Measurements from ENCODE around the gene IFI27L1.

IFI27L1 gene

DNA sequence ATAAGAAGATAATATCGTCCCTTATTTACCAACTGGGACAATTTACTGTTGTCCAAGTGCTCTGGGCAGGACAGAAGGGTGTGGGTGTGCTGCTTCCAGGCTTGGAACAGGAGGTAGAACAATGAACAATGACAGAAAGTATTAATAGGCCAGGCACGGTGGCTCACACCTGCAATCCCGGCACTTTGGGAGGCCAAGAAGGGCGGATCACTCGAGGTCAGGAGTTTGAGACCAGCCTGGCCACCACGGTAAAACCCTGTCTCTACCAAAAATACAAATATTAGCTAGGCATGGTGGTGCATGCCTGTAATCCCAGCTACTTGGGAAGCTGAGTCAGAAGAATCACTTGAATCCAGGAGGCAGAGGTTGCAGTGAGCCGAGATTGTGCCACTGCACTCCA, 32.0 kb downstream of the IFI27L1 start:
- Mint-ChIP-seq H3K4me1 (peaks cover 4% of the 10 kb centered on the region), H3K27me3 (peaks cover 41% of the 10 kb centered on the region), H3K4me3 (no peak overlapping the region), H3K27ac (no peak overlapping the region), H3K9me3 (no peaks in the 10 kb centered on the region)
- no peak for ATAC-seq
- DNase-seq, result no peak

DNA sequence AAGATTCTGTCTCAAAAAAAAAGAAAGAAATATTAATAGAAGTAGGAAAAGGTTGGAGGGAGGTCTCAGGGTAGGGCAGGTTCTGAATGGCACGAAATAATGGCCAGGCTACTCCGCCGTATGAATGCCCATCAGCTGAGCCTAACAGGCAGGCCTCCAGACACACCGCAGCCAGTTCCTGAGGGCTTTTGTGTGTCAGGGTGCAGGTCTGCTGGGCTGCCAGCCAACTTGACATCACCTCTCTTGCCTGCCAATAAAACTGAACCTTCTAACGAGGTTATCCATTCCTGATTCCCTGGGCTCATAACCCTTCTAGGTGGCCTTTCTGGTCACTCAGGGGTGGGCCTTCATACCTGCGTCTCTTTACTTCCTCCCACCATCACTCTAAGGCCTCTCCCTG, 32.4 kb downstream of the IFI27L1 start:
- Mint-ChIP-seq H3K27me3 (peaks cover 44% of the 10 kb centered on the region), H3K27ac (no peak overlapping the region), H3K4me3 (no peak overlapping the region), H3K9me3 (no peaks in the 10 kb centered on the region), H3K4me1 (peaks cover 7% of the 10 kb centered on the region)
- ATAC-seq, result no peak
- no peak for DNase-seq

DNA sequence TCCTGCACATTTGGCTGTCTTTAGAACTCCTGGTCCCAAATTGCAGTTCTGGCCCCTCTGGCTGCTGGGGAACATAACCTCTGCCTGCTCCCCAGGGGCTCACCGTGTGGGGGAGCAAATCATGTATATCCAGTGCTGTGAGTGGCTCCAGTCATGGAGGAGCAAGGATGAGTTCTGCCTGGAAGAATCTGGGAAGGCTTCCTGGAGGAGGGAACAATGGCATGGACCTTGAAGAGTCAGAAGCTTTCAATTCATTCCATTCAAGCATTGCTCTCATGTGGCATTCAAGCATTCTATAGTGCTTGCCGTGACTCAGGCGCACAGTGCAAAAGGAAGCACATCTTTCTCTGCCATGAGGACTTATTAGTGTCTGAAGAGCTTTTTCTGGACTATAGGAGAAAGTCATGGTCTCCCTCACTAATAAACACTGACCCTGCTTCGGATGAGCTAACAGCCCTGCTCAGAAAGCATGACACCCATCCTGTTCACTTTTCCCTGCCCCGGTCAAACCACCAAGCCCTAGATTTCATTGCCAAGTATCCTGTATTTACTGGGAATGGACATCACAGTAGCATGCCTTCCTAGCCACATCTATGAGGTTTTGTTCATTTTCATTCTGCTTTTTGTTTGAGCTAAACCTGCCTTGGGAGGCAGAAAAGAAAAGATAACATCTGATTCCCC, 32.9 kb downstream of the IFI27L1 start:
- no peak for ATAC-seq
- Mint-ChIP-seq H3K27me3 (peaks cover 44% of the 10 kb centered on the region), H3K9me3 (no peaks in the 10 kb centered on the region), H3K27ac (no peak overlapping the region), H3K4me3 (no peak overlapping the region), H3K4me1 (peaks cover 7% of the 10 kb centered on the region)
- no peak for DNase-seq

DNA sequence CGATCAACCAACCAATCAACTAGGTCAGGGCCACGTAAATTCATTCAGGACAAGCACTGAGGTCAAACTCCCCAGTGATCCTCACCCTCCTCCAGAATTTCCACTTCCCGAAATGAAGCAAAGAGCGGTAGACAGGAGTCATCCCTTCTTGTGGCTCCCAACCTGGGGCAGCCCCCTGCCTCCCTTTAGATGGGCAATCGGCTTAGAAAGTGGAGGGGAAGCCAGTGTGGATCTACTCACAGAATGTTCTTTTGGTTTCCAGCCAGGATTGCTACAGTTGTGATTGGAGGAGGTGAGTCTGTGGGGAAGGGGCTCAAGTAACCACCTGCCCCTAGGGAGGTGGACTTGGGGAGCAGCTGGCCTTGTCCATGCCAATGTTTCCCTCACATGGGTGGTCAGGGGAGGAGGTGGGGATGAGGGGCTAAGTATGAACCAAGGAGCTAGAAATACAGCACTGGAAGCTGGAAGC, 33.5 kb downstream of the IFI27L1 start:
- no peak overlapping the region for H3K27ac Mint-ChIP-seq
- peaks cover 7% of the 10 kb centered on the region for H3K4me1 Mint-ChIP-seq
- no peak for ATAC-seq
- no peak overlapping the region for H3K4me3 Mint-ChIP-seq
- no peak for DNase-seq
- H3K9me3 Mint-ChIP-seq, result peaks cover 0 to 4% of the 10 kb centered on the region in 2 donors
- peaks cover 44% of the 10 kb centered on the region for H3K27me3 Mint-ChIP-seq

DNA sequence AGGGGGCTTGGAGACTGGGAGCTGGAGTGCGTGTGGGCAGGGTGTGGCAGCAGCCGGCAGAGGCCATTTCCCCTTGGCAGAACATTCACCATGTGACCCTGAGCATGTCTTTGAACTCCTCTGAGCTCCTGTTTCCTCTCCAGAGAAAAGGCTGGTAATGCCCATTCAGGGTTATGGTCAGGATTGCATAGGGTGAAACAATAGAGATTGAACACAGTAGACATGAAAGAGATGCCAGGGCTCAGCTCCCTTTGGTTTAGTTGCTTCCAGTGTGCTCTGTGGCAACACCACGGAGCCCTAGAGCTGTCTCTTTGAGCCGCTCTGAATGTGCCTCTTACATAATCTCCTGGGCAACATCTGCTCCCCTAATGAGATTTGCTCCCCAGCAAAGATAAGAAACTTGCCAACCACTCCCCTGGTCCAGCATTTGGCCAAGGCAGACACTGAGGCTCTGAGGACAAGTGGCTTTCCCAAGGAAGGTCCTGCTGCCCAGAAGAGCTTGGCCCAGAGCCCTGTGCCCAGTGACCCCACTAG, 34.0 kb downstream of the IFI27L1 start:
- ATAC-seq, result no peak
- peaks cover 0 to 9% of the 10 kb centered on the region in 2 donors for H3K9me3 Mint-ChIP-seq
- H3K4me1 Mint-ChIP-seq, result peaks cover 7% of the 10 kb centered on the region
- H3K27me3 Mint-ChIP-seq, result peaks cover 44% of the 10 kb centered on the region
- H3K4me3 Mint-ChIP-seq, result no peak overlapping the region
- no peak for DNase-seq
- H3K27ac Mint-ChIP-seq, result no peak overlapping the region

DNA sequence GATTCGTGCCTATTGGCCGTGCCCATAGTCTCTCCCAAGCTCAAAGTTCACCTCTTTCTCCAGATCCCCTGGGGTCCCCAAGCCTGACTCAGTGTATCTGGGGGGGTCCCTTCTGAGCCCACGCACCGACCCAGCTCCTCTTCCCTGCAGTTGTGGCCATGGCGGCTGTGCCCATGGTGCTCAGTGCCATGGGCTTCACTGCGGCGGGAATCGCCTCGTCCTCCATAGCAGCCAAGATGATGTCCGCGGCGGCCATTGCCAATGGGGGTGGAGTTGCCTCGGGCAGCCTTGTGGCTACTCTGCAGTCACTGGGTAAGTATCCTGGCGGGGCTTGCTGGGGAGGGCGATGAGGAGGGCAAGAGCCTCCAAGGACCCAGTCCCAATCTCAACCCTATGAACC, 34.5 kb downstream of the IFI27L1 start:
- Mint-ChIP-seq H3K4me3 (no peak overlapping the region), H3K4me1 (peaks cover 7% of the 10 kb centered on the region), H3K9me3 (peaks cover 1 to 14% of the 10 kb centered on the region in 2 donors), H3K27ac (peak overlapping the region in 1 of 2 donors; percentile 52), H3K27me3 (peaks cover 45% of the 10 kb centered on the region)
- ATAC-seq (no peak), DNase-seq (no peak)

DNA sequence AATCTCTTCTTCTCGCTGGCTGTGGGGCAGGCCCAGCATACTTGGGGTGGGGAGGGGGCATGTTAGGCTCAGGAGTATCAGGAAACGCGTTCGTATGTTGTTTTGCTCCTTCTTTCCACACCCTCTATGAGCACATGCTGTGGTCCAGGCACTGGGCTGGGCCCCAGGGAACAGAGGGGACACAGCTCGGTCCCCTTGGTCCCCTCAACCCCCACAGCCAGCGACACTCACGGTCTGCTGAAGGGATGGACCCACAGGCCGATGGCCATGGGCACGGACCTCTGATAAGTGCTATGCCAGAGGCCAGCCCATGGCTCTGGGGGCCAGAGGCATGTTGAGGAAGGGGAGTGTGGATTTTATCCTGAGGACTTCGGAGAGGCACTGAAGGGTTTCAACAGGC, 35.6 kb downstream of the IFI27L1 start:
- no peak for ATAC-seq
- Mint-ChIP-seq H3K27ac (no peak overlapping the region), H3K9me3 (peaks cover 6 to 19% of the 10 kb centered on the region in 2 donors), H3K4me1 (peaks cover 7% of the 10 kb centered on the region), H3K27me3 (peaks cover 51% of the 10 kb centered on the region), H3K4me3 (no peak overlapping the region)
- DNase-seq, result no peak

DNA sequence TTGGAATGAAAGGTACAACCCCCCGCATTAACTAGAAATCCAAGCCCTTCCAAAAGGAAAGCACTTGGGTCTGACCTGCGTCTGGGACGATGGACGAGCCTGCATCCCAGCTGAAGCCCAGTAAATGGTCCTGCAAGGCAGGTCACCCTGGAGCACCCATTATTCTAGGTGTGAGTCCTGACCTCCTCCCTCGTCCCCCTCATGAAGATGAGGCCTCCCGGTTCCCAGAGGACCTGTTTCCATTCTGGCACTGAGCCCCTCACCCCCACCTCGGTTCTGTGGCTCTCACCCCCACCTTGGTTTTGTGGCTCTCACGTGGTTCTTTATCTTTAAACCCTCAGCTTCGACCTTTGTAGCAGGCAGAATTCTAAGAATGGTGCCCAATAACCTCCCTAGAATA, 36.7 kb downstream of the IFI27L1 start:
- ATAC-seq (no peak), DNase-seq (no peak)
- peaks cover 51% of the 10 kb centered on the region for H3K27me3 Mint-ChIP-seq
- H3K4me3 Mint-ChIP-seq, result no peak overlapping the region
- H3K4me1 Mint-ChIP-seq, result peaks cover 7% of the 10 kb centered on the region
- no peak overlapping the region for H3K27ac Mint-ChIP-seq
- peaks cover 6 to 19% of the 10 kb centered on the region in 2 donors for H3K9me3 Mint-ChIP-seq

DNA sequence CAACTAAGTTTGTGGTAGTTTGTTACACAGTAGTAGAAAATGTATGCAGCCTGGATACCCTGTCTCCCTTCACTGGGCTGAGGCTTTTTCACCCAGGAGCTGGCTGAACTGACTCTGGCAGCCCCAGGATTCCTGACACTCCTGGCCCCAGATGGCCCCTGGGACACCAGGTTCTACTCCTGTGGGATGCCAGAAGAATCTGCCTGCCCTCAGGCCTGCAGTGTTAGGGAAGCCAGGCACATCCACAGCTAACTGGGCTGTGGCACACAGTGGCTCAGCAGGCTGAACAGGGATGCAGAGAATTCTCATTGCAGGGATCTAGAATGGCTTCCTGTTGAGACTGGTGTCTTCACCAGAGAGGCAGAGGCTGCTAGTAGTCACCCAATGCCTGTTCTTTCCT, 38.0 kb downstream of the IFI27L1 start:
- peaks cover 7% of the 10 kb centered on the region for H3K4me1 Mint-ChIP-seq
- ATAC-seq (no peak), DNase-seq (no peak)
- peaks cover 49% of the 10 kb centered on the region for H3K27me3 Mint-ChIP-seq
- no peak overlapping the region for H3K27ac Mint-ChIP-seq
- H3K4me3 Mint-ChIP-seq, result no peak overlapping the region
- peaks cover 6 to 19% of the 10 kb centered on the region in 2 donors for H3K9me3 Mint-ChIP-seq

DNA sequence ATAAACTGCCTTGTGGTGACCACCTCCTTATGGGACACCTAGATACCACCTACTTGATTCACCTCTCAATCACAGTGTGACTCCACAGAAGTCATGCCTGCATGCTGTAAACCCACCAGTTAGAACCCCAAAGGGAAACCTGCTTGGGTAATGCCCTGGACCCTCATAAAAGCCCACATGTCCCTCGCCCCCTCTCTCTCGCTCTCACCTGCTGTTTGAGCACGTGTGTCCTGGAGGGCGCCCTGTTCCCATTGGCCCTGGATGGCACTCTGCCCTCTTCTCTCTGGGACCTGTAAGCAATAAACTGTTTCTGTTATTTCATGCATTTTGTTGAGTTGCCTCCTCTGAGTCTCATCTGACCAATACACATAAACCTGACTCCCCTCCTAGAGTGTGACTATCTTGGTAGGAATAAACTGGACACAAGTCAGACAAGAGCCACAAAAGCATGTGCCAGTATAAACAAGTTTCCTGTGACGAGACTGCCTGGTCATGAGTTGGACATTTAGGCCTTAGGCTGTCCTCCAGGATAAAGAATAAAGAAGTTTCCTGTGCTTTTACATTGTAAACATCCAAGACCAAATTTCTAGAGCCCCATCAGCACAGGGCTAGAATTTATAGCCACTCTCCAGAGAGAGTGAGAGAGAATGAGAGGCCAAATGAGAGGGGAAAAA, 39.7 kb downstream of the IFI27L1 start:
- Mint-ChIP-seq H3K4me3 (no peak overlapping the region), H3K9me3 (peaks cover 6 to 19% of the 10 kb centered on the region in 2 donors), H3K4me1 (peaks cover 7% of the 10 kb centered on the region), H3K27ac (no peak overlapping the region), H3K27me3 (peaks cover 32% of the 10 kb centered on the region)
- no peak for ATAC-seq
- DNase-seq, result no peak

DNA sequence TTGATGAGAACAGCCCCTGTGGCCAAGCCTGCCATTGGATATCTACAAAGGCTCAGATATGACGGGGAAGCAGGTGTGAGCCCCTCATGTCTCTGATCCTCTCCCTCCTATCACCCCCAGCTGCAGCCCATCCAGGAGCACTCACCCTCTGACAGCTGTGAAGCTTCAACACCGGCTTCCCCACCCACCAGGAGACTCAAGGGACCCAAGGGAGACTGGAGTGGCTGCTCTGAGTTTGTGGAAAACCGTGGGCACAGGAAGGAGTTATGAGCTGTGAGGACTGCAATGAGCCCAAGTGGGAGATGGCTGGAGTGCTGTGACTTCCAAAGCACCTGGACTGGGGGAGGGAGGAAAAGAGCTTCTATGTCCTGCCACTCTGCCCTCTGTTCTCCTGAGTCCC, 40.4 kb downstream of the IFI27L1 start:
- peaks cover 7% of the 10 kb centered on the region for H3K4me1 Mint-ChIP-seq
- no peak overlapping the region for H3K4me3 Mint-ChIP-seq
- DNase-seq (no peak), ATAC-seq (no peak)
- peaks cover 6 to 19% of the 10 kb centered on the region in 2 donors for H3K9me3 Mint-ChIP-seq
- H3K27ac Mint-ChIP-seq, result no peak overlapping the region
- H3K27me3 Mint-ChIP-seq, result peaks cover 25% of the 10 kb centered on the region

DNA sequence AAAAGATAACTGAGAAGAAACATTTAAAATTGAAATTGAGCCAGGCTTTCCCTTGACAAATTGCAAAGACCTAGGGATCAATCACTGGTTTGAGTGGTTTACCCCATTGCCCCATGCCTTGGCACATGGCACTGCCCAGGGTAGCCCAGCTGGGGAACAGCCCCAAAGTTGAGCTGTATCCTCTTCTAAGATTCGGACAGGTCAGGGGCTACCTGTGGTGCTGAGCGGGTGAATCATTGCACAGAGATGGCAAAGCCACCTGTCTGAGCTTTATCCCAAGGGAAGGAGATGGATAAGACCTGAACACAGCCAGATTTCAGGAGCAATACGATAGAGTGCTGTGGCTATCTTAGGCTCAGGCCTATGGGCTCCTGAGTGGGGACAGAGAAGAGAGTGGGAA, 41.3 kb downstream of the IFI27L1 start:
- H3K4me3 Mint-ChIP-seq, result no peak overlapping the region
- no peak overlapping the region for H3K27ac Mint-ChIP-seq
- DNase-seq (no peak), ATAC-seq (no peak)
- peaks cover 6 to 19% of the 10 kb centered on the region in 2 donors for H3K9me3 Mint-ChIP-seq
- peaks cover 7% of the 10 kb centered on the region for H3K4me1 Mint-ChIP-seq
- H3K27me3 Mint-ChIP-seq, result peaks cover 16% of the 10 kb centered on the region

DNA sequence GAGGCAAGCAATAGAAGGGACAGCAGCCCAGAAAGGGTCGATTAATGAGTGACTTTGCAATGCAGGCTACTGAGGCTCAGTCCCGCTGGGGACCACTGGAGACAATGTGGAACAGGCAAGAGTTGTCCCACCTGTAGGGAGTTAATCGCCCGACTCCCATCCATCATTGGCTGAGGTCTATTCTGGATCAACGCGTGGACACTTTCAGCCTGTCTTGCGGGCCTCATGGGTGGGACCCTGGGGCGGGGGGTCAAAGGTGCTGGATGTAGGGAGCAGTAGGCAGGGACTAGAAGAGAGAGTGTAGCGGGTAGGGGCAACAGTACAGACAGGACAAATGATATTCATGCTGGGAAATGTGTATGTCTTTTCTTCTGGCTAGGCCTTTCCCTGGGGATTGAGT, 42.2 kb downstream of the IFI27L1 start:
- peak in 1 of 2 donors; percentile 3 for DNase-seq
- no peak overlapping the region for H3K4me3 Mint-ChIP-seq
- peaks cover 6 to 19% of the 10 kb centered on the region in 2 donors for H3K9me3 Mint-ChIP-seq
- H3K4me1 Mint-ChIP-seq, result peaks cover 7% of the 10 kb centered on the region
- peaks cover 7% of the 10 kb centered on the region for H3K27me3 Mint-ChIP-seq
- ATAC-seq, result no peak
- H3K27ac Mint-ChIP-seq, result no peak overlapping the region

DNA sequence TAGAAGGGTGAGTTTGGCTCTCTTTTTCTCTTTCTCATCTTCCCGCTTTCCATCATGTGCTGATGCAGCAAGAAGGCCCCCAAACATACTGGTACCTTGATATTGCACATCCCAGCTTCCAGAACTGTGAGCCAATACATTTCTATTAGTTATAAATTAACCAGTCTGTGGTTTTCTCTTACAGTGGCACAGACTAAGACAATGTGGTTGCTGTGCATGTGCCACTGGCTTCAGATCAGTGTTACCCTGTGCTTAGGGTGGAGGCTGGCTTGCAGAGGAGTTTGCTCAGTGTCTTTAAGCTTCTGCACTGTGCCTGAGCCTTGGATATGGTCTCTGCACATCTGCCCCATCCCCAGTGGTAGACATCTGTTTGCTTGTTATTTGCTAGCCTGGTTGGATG, 42.8 kb downstream of the IFI27L1 start:
- Mint-ChIP-seq H3K27ac (no peak overlapping the region), H3K4me3 (no peak overlapping the region), H3K9me3 (peaks cover 6 to 19% of the 10 kb centered on the region in 2 donors), H3K27me3 (peaks cover 7% of the 10 kb centered on the region), H3K4me1 (peaks cover 13% of the 10 kb centered on the region)
- DNase-seq, result no peak
- ATAC-seq, result no peak

DNA sequence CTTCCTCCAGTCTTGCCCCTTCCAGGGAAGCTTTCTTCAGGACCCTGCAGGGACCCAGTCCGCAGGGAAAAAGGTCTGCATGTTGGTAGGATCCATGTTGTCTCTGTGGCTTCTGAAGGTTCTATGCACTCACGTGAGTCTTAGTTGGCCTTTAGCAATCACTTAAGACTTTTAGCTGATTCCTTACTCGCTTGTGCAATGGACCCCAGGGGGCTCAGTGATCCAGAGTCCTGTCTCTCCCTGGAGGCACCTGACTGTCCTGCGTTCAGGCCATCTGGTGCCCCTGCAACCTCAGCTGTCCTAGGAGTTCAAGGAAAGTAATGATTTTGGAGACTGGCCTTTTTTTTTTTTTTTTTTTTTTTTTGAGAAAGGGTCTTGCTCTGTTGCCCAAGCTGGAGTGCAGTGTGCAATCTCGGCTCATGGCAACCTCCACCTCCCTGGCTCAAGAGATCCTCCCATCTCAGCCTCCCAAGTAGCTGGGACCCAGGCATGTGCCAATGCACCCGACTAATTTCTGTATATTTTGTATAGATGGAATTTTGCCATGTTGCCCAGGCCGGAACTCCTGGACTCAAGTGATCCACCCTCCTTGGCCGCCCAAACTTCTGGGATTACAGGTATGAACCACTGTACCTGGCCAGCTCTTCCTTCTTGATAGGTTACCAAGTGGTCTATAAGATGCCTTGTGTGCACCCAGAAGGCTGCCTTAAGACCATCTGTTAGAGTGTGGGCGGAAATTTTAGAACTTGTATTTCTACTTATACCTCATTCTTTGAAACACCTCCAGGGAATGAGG, 43.7 kb downstream of the IFI27L1 start:
- DNase-seq (no peak), ATAC-seq (no peak)
- no peak overlapping the region for H3K4me3 Mint-ChIP-seq
- H3K27me3 Mint-ChIP-seq, result peaks cover 7% of the 10 kb centered on the region
- peaks cover 6 to 14% of the 10 kb centered on the region in 2 donors for H3K9me3 Mint-ChIP-seq
- peak overlapping the region; percentile 19 to 65 for H3K27ac Mint-ChIP-seq
- peaks cover 19% of the 10 kb centered on the region for H3K4me1 Mint-ChIP-seq

Data from stimulated activated naive CD8-positive, alpha-beta T cell treated with anti-CD3 and anti-CD28 coated beads, Interleukin-15, amount 100 ng/mL, for 72 hours (primary cell).